ENCODE results near the gene PRKCH. TPM values are rescaled to one million over a fixed set of nuclear protein-coding genes. Genes with fewer than 3 reads are reported as not detected.
A peak's percentile ranks its signal among the peaks of the same experiment; 100 is the strongest.

Gene PRKCH
- total RNA-seq, 2 experiments from 2014 or later: 149 to 158 TPM

DNA sequence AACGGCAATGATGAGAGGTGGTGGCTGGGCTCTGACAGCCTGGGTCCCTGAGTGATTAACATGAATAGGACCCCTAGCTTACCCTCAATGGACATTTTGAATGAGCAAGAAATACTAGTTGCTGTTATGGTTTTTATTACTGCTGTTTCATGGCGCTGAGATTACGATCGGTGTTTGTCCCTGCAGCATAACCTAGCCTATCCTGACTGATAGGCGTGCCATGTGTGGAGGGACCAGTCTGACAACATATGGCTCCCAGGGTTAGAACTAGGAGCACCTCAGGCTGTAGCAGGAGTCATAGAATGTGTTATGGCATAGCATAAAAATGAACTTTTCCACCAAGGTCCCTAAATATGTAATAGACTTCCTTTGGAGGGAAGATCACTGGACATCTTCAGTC is 236.5 kb downstream of the PRKCH start:
- intact Hi-C loops (cut with micrococcal nuclease): no loop called here
- H3K36me3 Mint-ChIP-seq (ENCODE audit: low read depth): peaks cover 9% of the 10 kb centered on the region
- no peaks in the 10 kb centered on the region for H3K9me3 Mint-ChIP-seq
- H3K27ac Mint-ChIP-seq: no peak overlapping the region
- no peaks in the 10 kb centered on the region for H3K27me3 Mint-ChIP-seq (ENCODE audit: low read depth)
- peaks cover 61% of the 10 kb centered on the region for H3K4me1 Mint-ChIP-seq (ENCODE audit: low read depth)
- DNase-seq: no peak
- H3K4me3 Mint-ChIP-seq: no peak overlapping the region
- CTCF ChIA-PET: interaction anchor here (1.1 kb wide), 1 partner anchor 13 kb away, joined by 5 read pairs; no protein-coding TSS in a partner anchor

GRCh38 chr14:61558271-61558670 is 236.9 kb downstream of the PRKCH start:
- CTCF ChIA-PET: no interaction called here
- H3K4me3 Mint-ChIP-seq: no peak overlapping the region
- no peaks in the 10 kb centered on the region for H3K9me3 Mint-ChIP-seq
- no peak for DNase-seq
- H3K27ac Mint-ChIP-seq: no peak overlapping the region
- peaks cover 61% of the 10 kb centered on the region for H3K4me1 Mint-ChIP-seq (ENCODE audit: low read depth)
- intact Hi-C loops (cut with micrococcal nuclease): no loop called here
- H3K36me3 Mint-ChIP-seq (ENCODE audit: low read depth): peaks cover 9% of the 10 kb centered on the region
- H3K27me3 Mint-ChIP-seq (ENCODE audit: low read depth): no peaks in the 10 kb centered on the region

- CTCF ChIA-PET: interaction anchor here (0.9 to 1.2 kb wide), 3 partner anchors 57 to 105 kb away, joined by 3 read pairs; no protein-coding TSS in a partner anchor
- no peak for DNase-seq
- no peak overlapping the region for H3K4me3 Mint-ChIP-seq
- H3K36me3 Mint-ChIP-seq (ENCODE audit: low read depth): peaks cover 9% of the 10 kb centered on the region
- H3K27me3 Mint-ChIP-seq (ENCODE audit: low read depth): no peaks in the 10 kb centered on the region
- intact Hi-C loops (cut with micrococcal nuclease): loop anchor here (10.0 kb wide), 1 partner anchor 275 kb away; no protein-coding TSS in a partner anchor
- no peaks in the 10 kb centered on the region for H3K9me3 Mint-ChIP-seq
- peaks cover 64% of the 10 kb centered on the region for H3K4me1 Mint-ChIP-seq (ENCODE audit: low read depth)
- H3K27ac Mint-ChIP-seq: no peak overlapping the region
Measured at GRCh38 chr14:61559641-61560201, 238.3 kb downstream of the PRKCH start.

- intact Hi-C loops (cut with micrococcal nuclease): loop anchor here (10.0 kb wide), 1 partner anchor 274 kb away; no protein-coding TSS in a partner anchor
- CTCF ChIA-PET: interaction anchor here (1.2 kb wide), 1 partner anchor 84 kb away, joined by 3 read pairs; no protein-coding TSS in a partner anchor
- no peak overlapping the region for H3K27ac Mint-ChIP-seq
Measured at GRCh38 chr14:61560323-61560722, 238.9 kb downstream of the PRKCH start.

DNA sequence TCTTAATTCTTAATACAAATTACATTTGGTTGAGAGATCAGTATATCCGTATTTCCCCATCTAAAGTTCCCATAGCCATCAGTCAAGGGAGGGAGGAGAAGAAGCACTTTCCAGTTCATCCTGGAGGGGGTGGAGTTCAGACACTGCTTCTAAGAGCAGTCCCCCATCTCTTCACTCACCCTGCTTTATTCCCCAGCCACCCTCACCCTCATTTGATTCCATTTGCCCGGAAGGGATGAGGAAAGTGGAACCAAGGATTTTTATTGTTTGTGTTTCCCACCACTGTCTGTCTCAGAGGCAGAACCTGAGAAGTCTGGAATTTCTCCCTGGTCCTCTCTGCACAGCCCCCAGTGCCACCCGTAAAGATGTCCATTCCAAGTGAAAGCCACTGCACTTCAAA is 239.7 kb downstream of the PRKCH start:
- peak overlapping the region; percentile 27 for H3K27ac Mint-ChIP-seq
- H3K36me3 Mint-ChIP-seq (ENCODE audit: low read depth): peaks cover 6% of the 10 kb centered on the region
- peaks cover 5% of the 10 kb centered on the region for H3K9me3 Mint-ChIP-seq
- no peaks in the 10 kb centered on the region for H3K27me3 Mint-ChIP-seq (ENCODE audit: low read depth)
- intact Hi-C loops (cut with micrococcal nuclease): loop anchor here (10.0 kb wide), 1 partner anchor 274 kb away; no protein-coding TSS in a partner anchor
- CTCF ChIA-PET: interaction anchor here (0.7 kb wide), 1 partner anchor 34 kb away, joined by 5 read pairs; no protein-coding TSS in a partner anchor
- no peak overlapping the region for H3K4me3 Mint-ChIP-seq
- DNase-seq: no peak
- H3K4me1 Mint-ChIP-seq (ENCODE audit: low read depth): peaks cover 67% of the 10 kb centered on the region

More at GRCh38 chr14:61560323-61560722, 238.9 kb downstream of the PRKCH start:
- H3K27me3 Mint-ChIP-seq (ENCODE audit: low read depth): no peaks in the 10 kb centered on the region
- H3K4me1 Mint-ChIP-seq (ENCODE audit: low read depth): peaks cover 64% of the 10 kb centered on the region
- H3K36me3 Mint-ChIP-seq (ENCODE audit: low read depth): peaks cover 6% of the 10 kb centered on the region
- no peak for DNase-seq
- H3K9me3 Mint-ChIP-seq: no peaks in the 10 kb centered on the region
- no peak overlapping the region for H3K4me3 Mint-ChIP-seq

DNA sequence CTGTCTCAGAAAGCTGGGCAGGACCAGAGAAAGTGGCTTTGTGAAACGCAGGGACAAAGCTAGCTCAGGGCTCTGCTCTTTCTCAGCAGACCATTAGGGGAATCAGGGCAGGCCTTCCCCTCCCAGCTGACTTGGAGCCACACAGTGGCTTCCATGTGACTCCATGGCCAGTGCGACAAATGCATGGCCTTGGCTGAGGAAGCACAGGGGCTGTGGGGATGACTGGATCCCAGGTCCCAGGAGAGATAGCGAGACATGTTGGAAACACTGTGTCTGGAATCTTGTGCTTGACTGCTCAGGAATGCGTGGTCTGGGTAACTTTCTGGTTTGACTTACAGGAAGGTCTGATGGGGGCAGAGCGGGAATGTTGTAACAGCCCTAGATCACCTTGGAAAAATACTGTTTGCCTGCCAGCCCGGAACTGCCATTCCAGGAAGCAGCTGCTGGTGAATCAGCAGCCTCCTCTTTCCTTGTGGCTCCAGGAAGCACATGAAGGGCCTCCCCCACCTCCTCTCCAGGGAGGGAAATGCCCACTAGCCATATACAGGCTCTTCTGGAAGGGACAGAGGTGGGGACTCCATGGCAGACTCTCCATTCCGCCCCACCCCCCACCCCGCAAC is 240.4 kb downstream of the PRKCH start:
- Mint-ChIP-seq H3K36me3 (ENCODE audit: low read depth) (peaks cover 6% of the 10 kb centered on the region), H3K27me3 (ENCODE audit: low read depth) (no peaks in the 10 kb centered on the region), H3K27ac (peak overlapping the region; percentile 75), H3K4me1 (ENCODE audit: low read depth) (peaks cover 73% of the 10 kb centered on the region), H3K9me3 (peaks cover 6% of the 10 kb centered on the region), H3K4me3 (no peak overlapping the region)
- CTCF ChIA-PET: interaction anchor here (0.6 to 1.5 kb wide), 6 partner anchors 33 to 275 kb away, joined by 3 to 6 read pairs (median 4); no protein-coding TSS in a partner anchor
- DNase-seq: no peak
- intact Hi-C loops (cut with micrococcal nuclease): loop anchor here (2.0 to 10.0 kb wide), 4 partner anchors 51 to 273 kb away; no protein-coding TSS in a partner anchor

DNA sequence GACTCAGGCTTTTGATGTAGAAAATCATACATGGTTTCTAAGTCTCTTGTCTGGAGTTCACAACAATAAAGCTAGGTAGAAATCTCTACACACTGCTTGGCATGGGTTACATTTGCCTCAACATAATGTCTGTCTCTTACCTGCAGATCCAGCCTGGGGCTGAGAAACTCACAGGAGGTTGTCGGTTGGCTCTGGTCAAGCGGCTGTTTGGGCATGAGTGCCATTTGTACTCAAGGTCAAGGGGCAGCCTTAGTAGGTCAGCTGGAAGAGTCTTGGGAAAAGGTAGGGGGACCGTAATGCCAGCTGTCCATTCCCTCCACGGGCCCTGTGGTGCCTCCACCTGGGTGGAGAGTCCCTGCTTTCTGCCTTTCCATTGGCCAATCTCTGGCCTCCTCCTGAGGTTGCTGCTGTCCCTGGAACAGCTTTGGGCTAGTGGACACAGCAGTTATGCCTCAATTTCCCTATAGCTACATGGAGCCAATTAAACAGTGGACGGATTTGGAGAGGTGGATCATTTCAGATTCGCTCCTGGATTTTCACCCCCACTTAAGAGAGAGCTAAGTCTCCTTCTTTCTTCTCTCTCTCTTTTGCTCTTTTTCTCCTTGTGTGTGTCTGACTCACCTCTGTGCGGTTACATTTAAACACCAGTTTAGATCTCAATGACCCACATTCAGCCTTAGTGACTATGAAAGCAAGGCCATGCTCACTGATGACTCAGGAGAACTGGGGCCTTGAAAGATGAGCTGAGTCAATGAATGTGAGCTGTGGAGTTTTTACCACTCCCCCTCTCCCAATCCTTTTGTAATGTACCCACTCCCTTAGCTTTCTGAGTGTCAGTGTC is 241.2 kb downstream of the PRKCH start:
- Mint-ChIP-seq H3K27ac (peak overlapping the region; percentile 75), H3K27me3 (ENCODE audit: low read depth) (no peaks in the 10 kb centered on the region), H3K9me3 (peaks cover 6% of the 10 kb centered on the region), H3K4me3 (no peak overlapping the region), H3K4me1 (ENCODE audit: low read depth) (peaks cover 72% of the 10 kb centered on the region), H3K36me3 (ENCODE audit: low read depth) (peaks cover 3% of the 10 kb centered on the region)
- DNase-seq: peak; percentile 77
- intact Hi-C loops (cut with micrococcal nuclease): loop anchor here (1.0 to 10.0 kb wide), 7 partner anchors 25 to 272 kb away; no protein-coding TSS in a partner anchor
- CTCF ChIA-PET: interaction anchor here (0.7 to 1.5 kb wide), 8 partner anchors 11 to 275 kb away, joined by 3 to 6 read pairs (median 4); no protein-coding TSS in a partner anchor

DNA sequence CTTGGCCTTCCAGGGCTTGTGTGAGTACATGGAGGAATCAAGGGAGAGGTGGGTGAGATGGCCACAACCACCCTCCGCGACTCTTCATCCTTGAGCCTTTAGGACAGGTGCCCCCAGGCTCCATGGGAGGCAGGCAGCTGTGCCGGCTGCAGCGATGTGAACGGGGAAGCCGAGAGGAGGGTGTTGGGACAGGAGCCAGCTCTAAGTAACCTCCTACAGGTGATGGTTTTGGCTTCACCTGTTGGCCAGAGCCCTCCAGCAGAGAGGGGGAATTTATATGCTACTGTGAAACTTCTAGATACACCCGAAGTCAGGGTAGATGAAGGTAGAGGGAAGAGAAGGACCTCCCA is 241.8 kb downstream of the PRKCH start:
- H3K4me3 Mint-ChIP-seq: no peak overlapping the region
- intact Hi-C loops (cut with micrococcal nuclease): loop anchor here (1.0 to 10.0 kb wide), 7 partner anchors 26 to 272 kb away; no protein-coding TSS in a partner anchor
- peak overlapping the region; percentile 75 for H3K27ac Mint-ChIP-seq
- H3K27me3 Mint-ChIP-seq (ENCODE audit: low read depth): no peaks in the 10 kb centered on the region
- H3K4me1 Mint-ChIP-seq (ENCODE audit: low read depth): peaks cover 74% of the 10 kb centered on the region
- DNase-seq: no peak
- H3K9me3 Mint-ChIP-seq: peaks cover 6% of the 10 kb centered on the region
- peaks cover 3% of the 10 kb centered on the region for H3K36me3 Mint-ChIP-seq (ENCODE audit: low read depth)
- CTCF ChIA-PET: interaction anchor here (0.7 to 1.5 kb wide), 7 partner anchors 12 to 274 kb away, joined by 3 to 6 read pairs (median 4); no protein-coding TSS in a partner anchor

DNA sequence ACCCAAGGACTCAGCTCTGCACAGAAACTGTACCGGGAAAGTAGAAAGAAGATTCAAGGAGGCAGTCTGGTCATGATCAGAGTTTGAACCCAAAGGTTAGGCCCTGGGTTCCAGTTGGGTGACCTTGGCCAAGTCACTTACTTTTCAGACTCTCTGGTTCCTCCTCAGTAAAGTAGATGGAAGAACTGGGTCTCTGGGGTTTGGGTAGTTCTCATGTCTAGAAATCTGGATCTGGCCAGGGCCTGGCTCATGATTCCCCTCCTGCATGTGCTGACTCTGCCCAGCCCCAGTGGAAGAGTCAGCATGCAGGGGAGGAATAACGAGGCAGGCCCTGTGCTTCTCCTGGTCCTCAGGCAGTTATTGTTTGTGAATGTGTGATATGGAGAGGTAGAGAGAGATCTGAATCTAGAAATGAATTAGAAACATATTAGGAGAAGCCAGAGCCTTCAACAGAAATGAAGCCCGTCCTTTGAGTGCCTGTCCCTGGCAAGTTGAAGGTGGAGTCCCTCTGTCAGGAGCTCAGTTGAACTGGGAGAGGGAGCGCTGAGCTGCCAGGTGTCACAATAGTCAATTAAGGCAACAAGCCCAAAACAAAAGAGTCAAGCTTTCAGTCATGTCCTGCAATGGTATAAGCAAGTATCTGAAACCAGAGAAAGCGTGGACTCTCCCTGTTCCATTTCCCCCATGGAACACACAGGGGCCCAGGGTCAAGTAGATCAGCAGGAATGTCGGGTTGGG is 242.7 kb downstream of the PRKCH start:
- intact Hi-C loops (cut with micrococcal nuclease): loop anchor here (1.0 to 10.0 kb wide), 7 partner anchors 27 to 271 kb away; no protein-coding TSS in a partner anchor
- CTCF ChIA-PET: no interaction called here
- Mint-ChIP-seq H3K27ac (peak overlapping the region; percentile 75), H3K4me1 (ENCODE audit: low read depth) (peaks cover 82% of the 10 kb centered on the region), H3K9me3 (peaks cover 6% of the 10 kb centered on the region), H3K27me3 (ENCODE audit: low read depth) (no peaks in the 10 kb centered on the region), H3K36me3 (ENCODE audit: low read depth) (peaks cover 3% of the 10 kb centered on the region), H3K4me3 (no peak overlapping the region)
- DNase-seq: no peak

DNA sequence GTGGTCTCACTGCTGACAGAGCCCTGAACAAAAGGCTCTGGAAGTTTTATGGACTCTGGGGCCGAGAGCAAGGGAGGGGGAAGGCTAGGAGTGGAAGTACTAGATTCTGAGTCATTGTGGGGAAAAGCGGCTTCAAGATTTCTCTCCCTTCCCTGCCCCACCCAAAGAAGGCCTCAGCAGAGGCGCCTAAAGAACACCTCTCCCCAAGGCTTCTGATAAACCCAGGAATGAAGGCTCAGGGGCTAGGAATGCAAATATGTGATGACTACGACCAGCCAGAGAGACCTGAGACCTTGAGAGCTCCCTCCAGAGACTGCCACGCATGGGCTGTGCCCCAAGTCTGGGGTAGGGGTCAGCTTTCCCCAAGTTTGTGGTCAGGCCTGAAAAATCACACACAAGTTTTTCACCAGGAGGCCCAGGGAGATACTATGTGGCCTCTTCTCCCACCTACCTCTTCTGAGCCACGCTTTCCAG is 243.3 kb downstream of the PRKCH start:
- Mint-ChIP-seq H3K27ac (peak overlapping the region; percentile 75), H3K4me1 (ENCODE audit: low read depth) (peaks cover 88% of the 10 kb centered on the region), H3K27me3 (ENCODE audit: low read depth) (no peaks in the 10 kb centered on the region), H3K4me3 (no peak overlapping the region), H3K36me3 (ENCODE audit: low read depth) (peaks cover 3% of the 10 kb centered on the region), H3K9me3 (peaks cover 6% of the 10 kb centered on the region)
- intact Hi-C loops (cut with micrococcal nuclease): loop anchor here (10.0 kb wide), 1 partner anchor 270 kb away; no protein-coding TSS in a partner anchor
- CTCF ChIA-PET: interaction anchor here (1.2 to 1.7 kb wide), 2 partner anchors 12 to 89 kb away, joined by 4 to 5 read pairs; no protein-coding TSS in a partner anchor
- no peak for DNase-seq

- H3K4me3 Mint-ChIP-seq: no peak overlapping the region
- CTCF ChIA-PET: interaction anchor here (1.2 to 1.7 kb wide), 2 partner anchors 12 to 90 kb away, joined by 4 to 5 read pairs; no protein-coding TSS in a partner anchor
- peaks cover 6% of the 10 kb centered on the region for H3K9me3 Mint-ChIP-seq
- intact Hi-C loops (cut with micrococcal nuclease): loop anchor here (10.0 kb wide), 1 partner anchor 270 kb away; no protein-coding TSS in a partner anchor
- DNase-seq: no peak
- H3K36me3 Mint-ChIP-seq (ENCODE audit: low read depth): peaks cover 3% of the 10 kb centered on the region
- H3K4me1 Mint-ChIP-seq (ENCODE audit: low read depth): peaks cover 90% of the 10 kb centered on the region
- H3K27ac Mint-ChIP-seq: peak overlapping the region; percentile 75
- H3K27me3 Mint-ChIP-seq (ENCODE audit: low read depth): no peaks in the 10 kb centered on the region
Measured at GRCh38 chr14:61565181-61565580, 243.8 kb downstream of the PRKCH start.

All from activated naive CD4-positive, alpha-beta T cell treated with anti-CD3 and anti-CD28 coated beads for 36 hours (primary cell).